AG09319 (cell line): ENCODE results near the gene CYB5R4.
"Not testable (repeated sequence)": the region's sequence is repeated elsewhere in the genome, so short reads cannot be mapped to it uniquely, and the experiment has no call there.

ENCODE experiments used
- DNase-seq: peaks from one replicate; pipeline ENCODE4 v3.0.0-alpha.2; 2010; ENCODE audit warnings: low read depth; ENCODE audit errors: extremely low read depth
- TF ChIP-seq, protein P1 (sequence below): IDR thresholded peaks from 2 replicates; pipeline ENCODE4 v1.5.1; 2011; ENCODE audit warnings: low read depth, mild to moderate bottlenecking, inconsistent platforms, low read length, moderate library complexity

CYB5R4 gene

DNA sequence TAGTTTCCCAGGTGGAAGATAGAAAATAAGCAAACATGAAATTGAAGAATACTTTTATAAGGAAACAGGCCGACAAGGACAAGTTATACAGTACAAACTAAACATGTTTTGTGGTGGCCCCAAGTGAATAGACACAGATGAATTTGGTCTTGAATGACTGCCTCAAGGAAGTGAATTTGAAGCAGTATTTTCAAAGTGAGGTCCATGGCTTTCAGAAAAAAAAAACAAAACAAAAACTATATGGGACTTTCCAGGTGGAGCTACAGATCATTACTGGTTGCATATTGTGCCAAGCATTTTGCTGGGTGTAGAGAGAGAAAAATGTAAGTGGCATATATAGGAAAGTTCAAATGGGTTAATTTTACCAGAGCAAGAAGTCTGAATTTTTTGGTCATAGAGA lies 68.8 kb downstream of the CYB5R4 start:
- DNase-seq, result no peak
- TF ChIP-seq, protein P1, sequence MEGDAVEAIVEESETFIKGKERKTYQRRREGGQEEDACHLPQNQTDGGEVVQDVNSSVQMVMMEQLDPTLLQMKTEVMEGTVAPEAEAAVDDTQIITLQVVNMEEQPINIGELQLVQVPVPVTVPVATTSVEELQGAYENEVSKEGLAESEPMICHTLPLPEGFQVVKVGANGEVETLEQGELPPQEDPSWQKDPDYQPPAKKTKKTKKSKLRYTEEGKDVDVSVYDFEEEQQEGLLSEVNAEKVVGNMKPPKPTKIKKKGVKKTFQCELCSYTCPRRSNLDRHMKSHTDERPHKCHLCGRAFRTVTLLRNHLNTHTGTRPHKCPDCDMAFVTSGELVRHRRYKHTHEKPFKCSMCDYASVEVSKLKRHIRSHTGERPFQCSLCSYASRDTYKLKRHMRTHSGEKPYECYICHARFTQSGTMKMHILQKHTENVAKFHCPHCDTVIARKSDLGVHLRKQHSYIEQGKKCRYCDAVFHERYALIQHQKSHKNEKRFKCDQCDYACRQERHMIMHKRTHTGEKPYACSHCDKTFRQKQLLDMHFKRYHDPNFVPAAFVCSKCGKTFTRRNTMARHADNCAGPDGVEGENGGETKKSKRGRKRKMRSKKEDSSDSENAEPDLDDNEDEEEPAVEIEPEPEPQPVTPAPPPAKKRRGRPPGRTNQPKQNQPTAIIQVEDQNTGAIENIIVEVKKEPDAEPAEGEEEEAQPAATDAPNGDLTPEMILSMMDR, result no peak

DNA sequence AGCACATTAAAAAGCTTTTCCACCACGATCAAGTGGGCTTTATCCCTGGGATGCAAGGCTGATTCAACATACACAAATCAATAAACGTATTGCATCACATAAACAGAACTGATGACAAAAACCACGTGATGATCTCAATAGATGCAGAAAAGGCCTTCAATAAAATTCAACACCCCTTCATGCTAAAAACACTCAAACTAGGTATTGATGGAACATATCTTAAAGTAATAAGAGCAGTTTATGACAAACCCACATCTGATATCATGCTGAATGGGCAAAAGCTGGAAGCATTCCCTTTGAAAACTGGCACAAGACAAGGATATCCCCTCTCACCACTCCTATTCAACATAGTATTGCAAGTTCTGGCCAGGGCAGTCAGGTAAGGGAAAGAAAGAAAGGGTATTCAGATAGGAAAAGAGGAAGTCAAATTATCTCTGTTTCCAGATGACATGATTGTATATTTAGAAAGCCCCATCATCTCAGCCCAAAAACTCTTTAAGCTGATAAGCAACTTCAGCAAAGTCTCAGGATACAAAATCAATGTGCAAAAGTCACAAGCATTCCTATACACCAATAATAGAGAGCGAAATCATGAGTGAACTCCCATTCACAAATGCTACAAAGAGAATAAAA lies 86.8 kb downstream of the CYB5R4 start:
- not testable (repeated sequence) for DNase-seq

DNA sequence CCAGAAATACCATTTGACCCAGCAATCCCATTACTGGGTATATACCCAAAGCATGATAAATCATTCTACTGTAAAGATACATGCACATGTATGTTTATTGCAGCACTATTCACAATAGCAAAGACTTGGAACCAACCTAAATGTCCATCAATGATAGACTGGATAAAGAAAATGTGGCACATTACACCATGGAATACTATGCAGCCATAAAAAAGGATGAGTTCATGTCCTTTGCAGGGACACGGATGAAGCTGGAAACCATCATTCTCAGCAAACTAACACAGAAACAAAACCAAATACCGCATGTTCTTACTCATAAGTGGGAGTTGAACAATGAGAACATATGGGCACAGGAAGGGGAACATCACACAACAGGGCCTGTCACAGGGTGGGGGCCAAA lies 88.5 kb downstream of the CYB5R4 start:
- DNase-seq, result not testable (repeated sequence)

DNA sequence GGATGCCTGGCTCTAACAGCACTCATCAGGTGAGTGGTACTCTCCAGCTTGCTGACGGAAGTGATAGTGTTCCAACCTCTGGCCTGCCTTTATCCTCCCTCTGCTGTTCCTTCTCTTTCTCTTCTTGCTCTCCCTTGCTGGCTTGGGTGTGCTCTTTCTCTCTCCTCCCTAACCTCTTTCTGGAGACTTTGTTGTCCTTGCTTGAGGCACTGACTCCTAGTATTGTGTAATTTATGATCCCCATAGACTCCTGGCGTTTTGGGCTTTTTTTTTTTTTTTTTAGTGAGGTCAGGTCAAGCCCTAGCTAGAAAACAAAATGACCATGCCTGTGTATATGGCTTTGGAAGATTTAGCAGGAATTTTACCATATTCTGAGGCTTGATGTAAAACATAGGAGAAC lies 89.4 kb downstream of the CYB5R4 start:
- DNase-seq, result no peak

DNA sequence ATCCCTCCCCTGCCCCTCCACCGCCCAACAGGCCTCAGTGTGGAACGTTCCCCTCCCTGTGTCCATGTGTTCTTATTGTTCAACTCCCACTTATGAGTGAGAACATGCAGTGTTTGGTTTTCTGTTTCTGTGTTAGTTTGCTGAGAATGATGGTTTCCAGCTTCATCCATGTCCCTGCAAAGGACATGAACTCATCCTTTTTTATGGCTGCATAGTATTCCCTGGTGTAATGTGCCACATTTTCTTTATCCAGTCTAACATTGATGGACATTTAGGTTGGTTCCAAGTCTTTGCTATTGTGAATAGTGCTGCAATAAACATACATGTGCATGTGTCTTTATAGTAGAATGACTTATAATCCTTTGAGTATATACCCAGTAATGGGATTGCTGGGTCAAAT lies 91.9 kb downstream of the CYB5R4 start:
- DNase-seq, result not testable (repeated sequence)

More for the DNA sequence above, 89.4 kb downstream of the CYB5R4 start:
- TF ChIP-seq, protein P1, result no peak

DNA sequence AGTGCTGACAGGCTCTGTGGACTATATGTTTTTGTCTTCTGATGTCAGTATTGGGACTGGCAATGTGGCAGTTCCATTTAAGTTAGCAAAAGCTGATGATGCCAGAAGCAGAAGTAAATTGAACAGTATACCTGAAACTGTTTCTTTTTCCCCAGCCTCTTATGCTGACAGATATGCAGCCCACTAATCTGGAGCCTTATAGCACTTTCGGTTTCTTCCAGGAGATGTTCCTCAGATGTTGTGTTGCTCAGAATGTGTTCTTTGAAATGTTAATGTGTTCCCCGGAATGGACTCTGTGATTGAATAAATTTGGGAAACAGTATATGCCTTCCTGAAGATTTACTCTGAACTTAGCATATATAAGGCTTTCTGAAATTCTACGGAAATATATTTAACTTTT lies 93.3 kb downstream of the CYB5R4 start:
- DNase-seq, result no peak
- TF ChIP-seq, protein P1, result no peak

DNA sequence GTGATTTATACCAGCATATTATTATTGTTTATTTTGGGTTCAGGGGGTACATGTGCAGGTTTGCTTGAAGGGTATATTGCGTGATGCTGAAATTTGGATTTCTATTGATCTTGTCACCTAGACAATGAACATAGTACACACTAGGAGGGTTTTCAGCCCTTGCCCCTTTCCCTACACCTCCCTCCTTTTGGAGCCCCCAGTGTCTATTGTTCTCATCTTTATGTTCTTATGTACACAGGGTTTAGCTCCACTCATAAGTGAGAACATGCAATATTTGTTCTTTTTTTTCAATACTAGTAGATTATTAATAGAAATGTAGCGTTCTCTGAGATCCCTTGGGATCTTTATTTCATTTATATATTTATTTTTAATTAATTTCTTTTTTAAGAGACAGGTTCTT lies 94.9 kb downstream of the CYB5R4 start:
- TF ChIP-seq, protein P1, result no peak
- no peak for DNase-seq

DNA sequence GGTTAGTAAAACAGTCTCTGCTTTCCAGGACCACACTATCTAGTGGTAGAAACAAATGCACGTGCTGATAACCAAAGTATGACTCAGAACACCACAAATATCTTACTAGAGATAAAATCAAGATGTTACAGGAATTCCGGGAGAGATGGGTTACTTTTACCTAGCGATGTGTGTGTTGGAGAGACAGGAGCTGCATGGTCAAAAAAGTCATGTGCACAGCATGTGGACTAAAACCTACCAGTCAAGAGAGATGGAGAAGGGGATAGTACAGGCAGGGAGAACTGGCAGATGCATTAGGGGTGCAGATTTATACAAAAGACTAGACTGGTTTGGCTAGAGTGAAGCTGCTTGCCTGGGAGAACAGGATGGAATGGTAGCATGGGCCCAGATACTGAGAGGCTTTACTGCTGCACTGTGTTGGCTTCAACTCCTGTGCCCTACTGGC lies 98.8 kb downstream of the CYB5R4 start:
- TF ChIP-seq, protein P1, result no peak
- no peak for DNase-seq

DNA sequence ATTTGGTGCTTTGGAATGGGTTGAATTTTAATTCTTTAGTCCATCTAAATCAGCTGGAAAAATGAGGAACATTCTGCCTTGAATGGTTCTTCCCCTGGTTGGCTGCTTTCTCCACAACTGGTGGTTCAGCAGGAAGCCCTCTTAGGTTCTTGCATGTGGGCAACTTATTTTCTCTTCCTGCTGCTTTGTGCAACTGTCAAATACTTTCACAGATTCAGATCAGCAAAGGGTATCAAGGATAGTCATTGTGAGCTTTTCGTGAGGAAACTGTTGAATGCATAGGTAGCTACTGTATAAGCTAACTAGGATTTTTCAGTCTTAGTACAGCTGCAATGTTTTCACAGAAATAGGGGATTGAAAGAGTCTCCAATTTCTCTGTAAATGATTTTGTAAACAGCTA lies 101.2 kb downstream of the CYB5R4 start:
- DNase-seq, result no peak
- TF ChIP-seq, protein P1, result no peak
